ENCODE results near the gene B4GALT2. TPM values are rescaled to one million over a fixed set of nuclear protein-coding genes. Genes with fewer than 3 reads are reported as not detected.

The B4GALT2 gene
- total RNA-seq, 4 donors from 2014 or later = 8.2 to 28.9 (median 22.2) TPM

GRCh38 chr1:43945674-43946235, 33.3 kb upstream of the B4GALT2 start:
- Histone ChIP-seq H3K9me3 (no peaks in the 10 kb centered on the region), H3K27me3 (no peaks in the 10 kb centered on the region), H3K27ac (peak overlapping the region; percentile 93 to 96 (median 96)), H3K36me3 (peaks cover 0 to 13% (median 0%) of the 10 kb centered on the region in 3 donors), H3K4me3 (peak overlapping the region; percentile 48 to 76 (median 74)), H3K4me1 (peaks cover 5 to 27% (median 13%) of the 10 kb centered on the region in 4 donors)
- no peak for DNase-seq
- TF ChIP-seq POLR2A (IDR thresholded peaks at IDR 0.05) (no peak), CTCF (IDR thresholded peaks at IDR 0.05) (no peak)

GRCh38 chr1:43946236-43947060, 32.6 kb upstream of the B4GALT2 start, which contains the start of gene IPO13:
TSS of gene IPO13 (plus strand) at chr1:43946950. CDS start at chr1:43947601, 651 bp downstream.
- Histone ChIP-seq H3K9me3 (no peaks in the 10 kb centered on the region), H3K4me1 (peaks cover 5 to 27% (median 13%) of the 10 kb centered on the region in 4 donors), H3K27me3 (no peaks in the 10 kb centered on the region), H3K36me3 (peaks cover 0 to 14% (median 0%) of the 10 kb centered on the region in 3 donors), H3K4me3 (peak within 1 kb of the TSS; percentile 48 to 76 (median 74)), H3K27ac (peak within 1 kb of the TSS; percentile 93 to 96 (median 96))
- peak; percentile 76 to 87 (median 84) for TF ChIP-seq CTCF (IDR thresholded peaks at IDR 0.05)
- TF ChIP-seq POLR2A (IDR thresholded peaks at IDR 0.05) = peak; percentile 64 to 79
- DNase-seq = peak; percentile 93 to 98 (median 98)

GRCh38 chr1:43947061-43947873, 31.7 kb upstream of the B4GALT2 start:
- peaks cover 0 to 14% (median 0%) of the 10 kb centered on the region in 3 donors for H3K36me3 ChIP-seq
- TF ChIP-seq CTCF (IDR thresholded peaks at IDR 0.05) (no peak), POLR2A (IDR thresholded peaks at IDR 0.05) (no peak)
- H3K27ac ChIP-seq = peak overlapping the region; percentile 93 to 96 (median 96)
- H3K27me3 ChIP-seq = no peaks in the 10 kb centered on the region
- H3K4me1 ChIP-seq = peaks cover 5 to 27% (median 13%) of the 10 kb centered on the region in 4 donors
- DNase-seq = no peak
- no peaks in the 10 kb centered on the region for H3K9me3 ChIP-seq
- peak overlapping the region; percentile 48 to 76 (median 74) for H3K4me3 ChIP-seq

- Histone ChIP-seq H3K9me3 (no peaks in the 10 kb centered on the region), H3K27me3 (no peaks in the 10 kb centered on the region), H3K27ac (peak overlapping the region in 1 of 4 donors; percentile 96), H3K4me3 (peak overlapping the region; percentile 48 to 76 (median 74)), H3K4me1 (peaks cover 5 to 27% (median 13%) of the 10 kb centered on the region in 4 donors), H3K36me3 (peaks cover 0 to 14% (median 0%) of the 10 kb centered on the region in 3 donors)
- TF ChIP-seq CTCF (IDR thresholded peaks at IDR 0.05) (no peak), POLR2A (IDR thresholded peaks at IDR 0.05) (no peak)
- DNase-seq = no peak
These were observed 31.1 kb upstream of the B4GALT2 start for GRCh38 chr1:43947874-43948437.

GRCh38 chr1:43949678-43950077, 29.3 kb upstream of the B4GALT2 start:
- Histone ChIP-seq H3K4me3 (no peak overlapping the region), H3K27ac (no peak overlapping the region), H3K36me3 (peaks cover 0 to 14% (median 0%) of the 10 kb centered on the region in 3 donors), H3K9me3 (no peaks in the 10 kb centered on the region), H3K4me1 (peaks cover 5 to 27% (median 13%) of the 10 kb centered on the region in 4 donors), H3K27me3 (no peaks in the 10 kb centered on the region)
- no peak for DNase-seq
- TF ChIP-seq POLR2A (IDR thresholded peaks at IDR 0.05) (no peak), CTCF (IDR thresholded peaks at IDR 0.05) (no peak)

Measured in Peyer's patch (tissue), 4 donors.